ENCODE data around the gene FHIT. TPM values are rescaled to one million over a fixed set of nuclear protein-coding genes. Genes with fewer than 3 reads are reported as not detected.

Gene FHIT
- total and polyA plus RNA-seq, 2 donors from 2014 or later = 20.2 to 61.2 TPM

DNA sequence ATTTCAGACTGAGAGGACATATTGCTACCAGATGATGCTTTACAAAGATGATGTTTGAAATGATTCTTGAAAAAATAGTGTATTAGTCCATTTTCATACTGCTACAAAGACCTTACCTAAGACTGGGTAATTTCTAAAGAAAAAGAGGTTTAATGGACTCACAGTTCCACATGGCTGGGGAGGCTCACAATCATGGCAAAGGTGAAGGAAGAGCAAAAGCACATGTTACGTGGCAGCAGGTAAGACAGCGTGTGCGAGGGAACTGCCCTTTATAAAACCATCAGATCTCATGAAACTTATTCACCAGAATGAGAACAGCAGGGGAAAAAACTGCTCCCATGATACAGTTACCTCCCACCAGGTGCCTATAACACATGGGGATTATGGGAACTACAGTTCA lies 1543.0 kb downstream of the FHIT start:
- H3K27ac ChIP-seq (ENCODE audit: low read depth in 2 of 2, low read length in 2 of 2) = no peak overlapping the region
- no peak for DNase-seq
- no peaks in the 10 kb centered on the region for H3K27me3 ChIP-seq (ENCODE audit: control insufficient read depth, insufficient read depth, low read length)
- intact Hi-C loops (cut with DNase I) = no loop called here
- no peaks in the 10 kb centered on the region for H3K4me1 ChIP-seq (ENCODE audit: control insufficient read depth in 2 of 3, insufficient read depth in 2 of 3, low read depth in 1 of 3, low read length in 3 of 3)
- no peak overlapping the region for H3K4me3 ChIP-seq (ENCODE audit: low read length in 3 of 3)
- no peak overlapping the region for H3K9ac ChIP-seq (ENCODE audit: low read length in 3 of 3)
- FAIRE-seq = no peak
- TF ChIP-seq, protein P1, sequence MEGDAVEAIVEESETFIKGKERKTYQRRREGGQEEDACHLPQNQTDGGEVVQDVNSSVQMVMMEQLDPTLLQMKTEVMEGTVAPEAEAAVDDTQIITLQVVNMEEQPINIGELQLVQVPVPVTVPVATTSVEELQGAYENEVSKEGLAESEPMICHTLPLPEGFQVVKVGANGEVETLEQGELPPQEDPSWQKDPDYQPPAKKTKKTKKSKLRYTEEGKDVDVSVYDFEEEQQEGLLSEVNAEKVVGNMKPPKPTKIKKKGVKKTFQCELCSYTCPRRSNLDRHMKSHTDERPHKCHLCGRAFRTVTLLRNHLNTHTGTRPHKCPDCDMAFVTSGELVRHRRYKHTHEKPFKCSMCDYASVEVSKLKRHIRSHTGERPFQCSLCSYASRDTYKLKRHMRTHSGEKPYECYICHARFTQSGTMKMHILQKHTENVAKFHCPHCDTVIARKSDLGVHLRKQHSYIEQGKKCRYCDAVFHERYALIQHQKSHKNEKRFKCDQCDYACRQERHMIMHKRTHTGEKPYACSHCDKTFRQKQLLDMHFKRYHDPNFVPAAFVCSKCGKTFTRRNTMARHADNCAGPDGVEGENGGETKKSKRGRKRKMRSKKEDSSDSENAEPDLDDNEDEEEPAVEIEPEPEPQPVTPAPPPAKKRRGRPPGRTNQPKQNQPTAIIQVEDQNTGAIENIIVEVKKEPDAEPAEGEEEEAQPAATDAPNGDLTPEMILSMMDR (IDR thresholded peaks at IDR 0.05; ENCODE audit: borderline replicate concordance, extremely low read depth, insufficient read depth) = no peak
- H3K9me3 ChIP-seq (ENCODE audit: control insufficient read depth in 2 of 3, insufficient read depth in 1 of 3, low read length in 3 of 3) = peaks cover 0 to 2% (median 0%) of the 10 kb centered on the region in 3 donors
- H3K36me3 ChIP-seq (ENCODE audit: control insufficient read depth in 2 of 3, insufficient read depth in 3 of 3, low read length in 3 of 3) = no peaks in the 10 kb centered on the region

DNA sequence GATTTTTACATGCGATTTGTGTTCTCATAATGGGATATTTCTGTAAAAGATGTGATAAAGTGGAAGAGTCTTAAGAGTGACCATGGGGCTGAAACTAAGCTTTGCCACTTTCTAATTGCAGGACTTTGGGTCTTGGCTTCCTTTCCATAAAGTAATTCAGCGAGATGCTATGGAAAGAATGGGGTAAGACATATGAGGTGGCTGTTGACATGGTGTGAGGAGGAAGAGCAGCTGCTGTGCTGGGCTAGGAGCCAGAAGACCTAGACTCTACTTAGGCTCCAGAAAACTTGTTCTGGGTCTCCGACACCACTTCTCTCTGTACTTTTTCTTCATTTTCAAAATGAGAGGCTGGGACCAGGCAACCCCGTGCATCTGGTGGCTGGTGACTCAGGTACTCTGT lies 1547.0 kb downstream of the FHIT start:
- intact Hi-C loops (cut with DNase I) = no loop called here

GRCh38 chr3:59699648-59700320 lies 1551.5 kb downstream of the FHIT start:
- Histone ChIP-seq H3K36me3 (ENCODE audit: control insufficient read depth in 2 of 3, insufficient read depth in 3 of 3, low read length in 3 of 3) (no peaks in the 10 kb centered on the region), H3K4me1 (ENCODE audit: control insufficient read depth in 2 of 3, insufficient read depth in 2 of 3, low read depth in 1 of 3, low read length in 3 of 3) (no peaks in the 10 kb centered on the region), H3K27me3 (ENCODE audit: control insufficient read depth, insufficient read depth, low read length) (no peaks in the 10 kb centered on the region), H3K4me3 (ENCODE audit: low read length in 3 of 3) (no peak overlapping the region), H3K9ac (ENCODE audit: low read length in 3 of 3) (no peak overlapping the region), H3K9me3 (ENCODE audit: control insufficient read depth in 2 of 3, insufficient read depth in 1 of 3, low read length in 3 of 3) (no peaks in the 10 kb centered on the region), H3K27ac (ENCODE audit: low read depth in 2 of 2, low read length in 2 of 2) (no peak overlapping the region)
- TF ChIP-seq, protein P1 (IDR thresholded peaks at IDR 0.05; ENCODE audit: borderline replicate concordance, extremely low read depth, insufficient read depth) = no peak
- intact Hi-C loops (cut with DNase I) = no loop called here
- DNase-seq (no peak), FAIRE-seq (no peak)

More for the DNA sequence above, 1547.0 kb downstream of the FHIT start:
- TF ChIP-seq, protein P1 (IDR thresholded peaks at IDR 0.05; ENCODE audit: borderline replicate concordance, extremely low read depth, insufficient read depth) = no peak
- Histone ChIP-seq H3K4me1 (ENCODE audit: control insufficient read depth in 2 of 3, insufficient read depth in 2 of 3, low read depth in 1 of 3, low read length in 3 of 3) (no peaks in the 10 kb centered on the region), H3K36me3 (ENCODE audit: control insufficient read depth in 2 of 3, insufficient read depth in 3 of 3, low read length in 3 of 3) (no peaks in the 10 kb centered on the region), H3K9ac (ENCODE audit: low read length in 3 of 3) (no peak overlapping the region), H3K27ac (ENCODE audit: low read depth in 2 of 2, low read length in 2 of 2) (no peak overlapping the region), H3K27me3 (ENCODE audit: control insufficient read depth, insufficient read depth, low read length) (no peaks in the 10 kb centered on the region), H3K4me3 (ENCODE audit: low read length in 3 of 3) (no peak overlapping the region), H3K9me3 (ENCODE audit: control insufficient read depth in 2 of 3, insufficient read depth in 1 of 3, low read length in 3 of 3) (no peaks in the 10 kb centered on the region)
- DNase-seq = peak in 1 of 5 donors; percentile 15
- FAIRE-seq = no peak

Small RNA genes within 50 kb of the gene (microRNA-seq; reads per million reads assigned to microRNA genes)
- not detected for gene MIR548BB

All from kidney (tissue), 14 donors.